Astrocyte (in vitro differentiated cells and primary cell): ENCODE data around the gene PAH.

Source experiments
- EZH2 ChIP-seq: IDR thresholded peaks from 2 replicates; pipeline ENCODE4 v1.6.1; 2012; ENCODE audit warnings: mild to moderate bottlenecking, low read length, inconsistent platforms; ENCODE audit not compliant: insufficient read depth
- TF ChIP-seq, protein P1 (sequence below): IDR thresholded peaks from 2 replicates; pipeline ENCODE4 v1.5.1; 2011; ENCODE audit warnings: low read depth, mild to moderate bottlenecking, inconsistent platforms, low read length, moderate library complexity; ENCODE audit not compliant: insufficient read depth

DNA sequence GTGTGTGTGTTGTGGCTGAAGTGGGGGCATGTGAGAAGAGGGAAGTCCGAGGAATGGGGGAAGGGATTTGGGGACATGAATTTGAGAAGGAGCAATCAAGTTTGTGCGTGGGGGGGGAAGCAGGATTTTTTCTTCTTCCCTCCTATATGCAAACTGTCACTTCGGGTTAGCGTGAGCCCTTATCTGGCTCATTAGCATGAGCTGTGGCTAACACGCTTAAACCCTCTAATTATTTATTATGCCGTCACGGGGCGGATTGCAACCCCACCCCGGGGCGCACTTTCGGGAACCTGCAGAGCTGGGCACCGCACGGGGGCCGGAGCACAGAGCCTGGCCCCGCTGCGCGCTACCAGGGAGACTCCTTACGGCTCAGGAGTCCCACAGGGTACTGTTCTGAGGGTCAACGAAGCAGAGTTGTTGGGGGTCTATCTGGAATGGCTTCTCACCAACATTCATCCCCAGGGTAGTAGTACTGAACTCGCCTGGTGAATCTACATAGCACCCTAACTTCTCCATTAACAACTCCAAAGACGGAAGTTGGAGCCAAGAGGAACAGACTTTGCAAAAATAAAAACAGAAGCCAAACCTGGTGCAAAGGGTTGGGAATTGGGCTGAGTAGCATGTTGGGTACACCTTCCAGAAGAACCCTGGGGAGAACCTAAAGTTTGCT lies 34.0 kb upstream of the PAH start:
- TF ChIP-seq, protein P1, sequence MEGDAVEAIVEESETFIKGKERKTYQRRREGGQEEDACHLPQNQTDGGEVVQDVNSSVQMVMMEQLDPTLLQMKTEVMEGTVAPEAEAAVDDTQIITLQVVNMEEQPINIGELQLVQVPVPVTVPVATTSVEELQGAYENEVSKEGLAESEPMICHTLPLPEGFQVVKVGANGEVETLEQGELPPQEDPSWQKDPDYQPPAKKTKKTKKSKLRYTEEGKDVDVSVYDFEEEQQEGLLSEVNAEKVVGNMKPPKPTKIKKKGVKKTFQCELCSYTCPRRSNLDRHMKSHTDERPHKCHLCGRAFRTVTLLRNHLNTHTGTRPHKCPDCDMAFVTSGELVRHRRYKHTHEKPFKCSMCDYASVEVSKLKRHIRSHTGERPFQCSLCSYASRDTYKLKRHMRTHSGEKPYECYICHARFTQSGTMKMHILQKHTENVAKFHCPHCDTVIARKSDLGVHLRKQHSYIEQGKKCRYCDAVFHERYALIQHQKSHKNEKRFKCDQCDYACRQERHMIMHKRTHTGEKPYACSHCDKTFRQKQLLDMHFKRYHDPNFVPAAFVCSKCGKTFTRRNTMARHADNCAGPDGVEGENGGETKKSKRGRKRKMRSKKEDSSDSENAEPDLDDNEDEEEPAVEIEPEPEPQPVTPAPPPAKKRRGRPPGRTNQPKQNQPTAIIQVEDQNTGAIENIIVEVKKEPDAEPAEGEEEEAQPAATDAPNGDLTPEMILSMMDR: no peak
- no peak for TF ChIP-seq EZH2
